ENCODE results near the gene PPP6R3.
A peak's percentile ranks its signal among the peaks of the same experiment; 100 is the strongest.

The PPP6R3 gene

GRCh38 chr11:68581439-68581838, 120.9 kb downstream of the PPP6R3 start:
- no peak for DNase-seq (ENCODE audit: low read depth, low spot score)
- ChIA-PET CTCF (no interaction called here), POLR2A (no interaction called here)
- TF ChIP-seq, protein P1, sequence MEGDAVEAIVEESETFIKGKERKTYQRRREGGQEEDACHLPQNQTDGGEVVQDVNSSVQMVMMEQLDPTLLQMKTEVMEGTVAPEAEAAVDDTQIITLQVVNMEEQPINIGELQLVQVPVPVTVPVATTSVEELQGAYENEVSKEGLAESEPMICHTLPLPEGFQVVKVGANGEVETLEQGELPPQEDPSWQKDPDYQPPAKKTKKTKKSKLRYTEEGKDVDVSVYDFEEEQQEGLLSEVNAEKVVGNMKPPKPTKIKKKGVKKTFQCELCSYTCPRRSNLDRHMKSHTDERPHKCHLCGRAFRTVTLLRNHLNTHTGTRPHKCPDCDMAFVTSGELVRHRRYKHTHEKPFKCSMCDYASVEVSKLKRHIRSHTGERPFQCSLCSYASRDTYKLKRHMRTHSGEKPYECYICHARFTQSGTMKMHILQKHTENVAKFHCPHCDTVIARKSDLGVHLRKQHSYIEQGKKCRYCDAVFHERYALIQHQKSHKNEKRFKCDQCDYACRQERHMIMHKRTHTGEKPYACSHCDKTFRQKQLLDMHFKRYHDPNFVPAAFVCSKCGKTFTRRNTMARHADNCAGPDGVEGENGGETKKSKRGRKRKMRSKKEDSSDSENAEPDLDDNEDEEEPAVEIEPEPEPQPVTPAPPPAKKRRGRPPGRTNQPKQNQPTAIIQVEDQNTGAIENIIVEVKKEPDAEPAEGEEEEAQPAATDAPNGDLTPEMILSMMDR (IDR thresholded peaks at IDR 0.05; ENCODE audit: insufficient read depth, low read length, missing control alignments): no peak
- H3K4me3 ChIP-seq (ENCODE audit: low read depth, low read length): no peak overlapping the region

GRCh38 chr11:68581901-68582300, 121.3 kb downstream of the PPP6R3 start:
- TF ChIP-seq, protein P1 (IDR thresholded peaks at IDR 0.05; ENCODE audit: insufficient read depth, low read length, missing control alignments): no peak
- CTCF ChIA-PET: interaction anchor here (3.4 kb wide), 1 partner anchor 12 kb away, joined by 22 read pairs; no protein-coding TSS in a partner anchor
- DNase-seq (ENCODE audit: low read depth, low spot score): no peak
- POLR2A ChIA-PET: no interaction called here
- no peak overlapping the region for H3K4me3 ChIP-seq (ENCODE audit: low read depth, low read length)

DNA sequence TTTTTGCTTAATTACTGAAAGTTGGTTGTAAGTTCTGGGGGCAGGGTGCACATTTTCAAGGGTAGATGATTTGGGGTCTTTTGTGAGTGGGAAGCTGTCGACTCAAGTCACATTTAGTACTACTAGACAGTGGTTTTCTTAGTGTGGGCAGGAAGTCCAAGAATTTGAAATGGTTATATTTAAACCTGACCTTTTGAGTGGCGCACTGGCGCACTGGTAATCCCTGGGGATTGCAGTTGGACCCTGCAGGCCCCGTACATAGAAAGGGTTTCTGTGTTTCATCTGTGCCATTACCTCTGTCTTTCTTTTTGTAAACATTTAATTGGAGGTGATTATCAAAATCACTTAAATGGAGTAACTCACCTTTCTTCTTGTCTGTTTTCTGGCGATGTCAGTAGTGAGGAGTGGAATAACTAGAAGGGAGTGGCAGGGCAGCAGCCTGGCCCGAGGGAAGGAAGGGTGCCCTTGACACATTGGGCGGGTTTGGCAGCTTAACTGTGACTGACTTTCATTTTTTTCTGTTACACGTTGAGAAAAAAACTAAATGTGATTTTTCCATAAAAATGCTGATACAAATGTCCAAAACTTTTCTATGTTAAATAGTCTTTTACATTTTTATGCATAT, 122.0 kb downstream of the PPP6R3 start:
- TF ChIP-seq, protein P1 (IDR thresholded peaks at IDR 0.05; ENCODE audit: insufficient read depth, low read length, missing control alignments): no peak
- POLR2A ChIA-PET: no interaction called here
- DNase-seq (ENCODE audit: low read depth, low spot score): no peak
- H3K4me3 ChIP-seq (ENCODE audit: low read depth, low read length): no peak overlapping the region
- CTCF ChIA-PET: interaction anchor here (3.4 kb wide), 1 partner anchor 13 kb away, joined by 22 read pairs; no protein-coding TSS in a partner anchor

GRCh38 chr11:68583041-68583446, 122.5 kb downstream of the PPP6R3 start:
- ChIA-PET CTCF (interaction anchor here (1.7 to 3.4 kb wide), 4 partner anchors 9 to 15 kb away, joined by 6 to 22 read pairs (median 14); no protein-coding TSS in a partner anchor), POLR2A (no interaction called here)
- peak; percentile 28 for DNase-seq (ENCODE audit: low read depth, low spot score)
- no peak overlapping the region for H3K4me3 ChIP-seq (ENCODE audit: low read depth, low read length)
- TF ChIP-seq, protein P1 (IDR thresholded peaks at IDR 0.05; ENCODE audit: insufficient read depth, low read length, missing control alignments): no peak

DNA sequence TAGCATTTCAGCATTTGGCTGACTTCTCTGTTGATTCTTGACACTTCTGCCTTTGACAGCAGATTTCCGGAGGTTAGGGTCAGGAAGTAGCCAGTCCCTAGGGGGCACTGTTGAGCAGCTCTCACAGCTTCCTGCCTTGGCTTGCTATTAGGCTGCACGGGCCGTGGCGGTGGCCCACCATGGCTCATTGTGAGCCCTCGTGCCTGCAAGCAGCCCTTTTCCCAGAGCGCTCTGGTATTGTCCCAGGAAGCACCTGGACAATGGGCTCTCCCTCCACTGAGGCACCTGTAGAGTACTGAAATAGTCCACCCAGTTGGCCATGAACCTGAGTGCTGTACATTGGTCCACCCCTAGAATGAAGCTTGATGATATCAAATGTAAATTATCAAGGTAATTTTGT, 123.5 kb downstream of the PPP6R3 start:
- no peak overlapping the region for H3K4me3 ChIP-seq (ENCODE audit: low read depth, low read length)
- ChIA-PET CTCF (interaction anchor here (0.8 to 3.4 kb wide), 9 partner anchors 8 to 307 kb away, joined by 3 to 22 read pairs (median 3); no protein-coding TSS in a partner anchor), POLR2A (interaction anchor here (0.6 kb wide), 1 partner anchor 72 kb away, joined by 3 read pairs; no protein-coding TSS in a partner anchor)
- TF ChIP-seq, protein P1 (IDR thresholded peaks at IDR 0.05; ENCODE audit: insufficient read depth, low read length, missing control alignments): peak; percentile 32
- DNase-seq (ENCODE audit: low read depth, low spot score): no peak

DNA sequence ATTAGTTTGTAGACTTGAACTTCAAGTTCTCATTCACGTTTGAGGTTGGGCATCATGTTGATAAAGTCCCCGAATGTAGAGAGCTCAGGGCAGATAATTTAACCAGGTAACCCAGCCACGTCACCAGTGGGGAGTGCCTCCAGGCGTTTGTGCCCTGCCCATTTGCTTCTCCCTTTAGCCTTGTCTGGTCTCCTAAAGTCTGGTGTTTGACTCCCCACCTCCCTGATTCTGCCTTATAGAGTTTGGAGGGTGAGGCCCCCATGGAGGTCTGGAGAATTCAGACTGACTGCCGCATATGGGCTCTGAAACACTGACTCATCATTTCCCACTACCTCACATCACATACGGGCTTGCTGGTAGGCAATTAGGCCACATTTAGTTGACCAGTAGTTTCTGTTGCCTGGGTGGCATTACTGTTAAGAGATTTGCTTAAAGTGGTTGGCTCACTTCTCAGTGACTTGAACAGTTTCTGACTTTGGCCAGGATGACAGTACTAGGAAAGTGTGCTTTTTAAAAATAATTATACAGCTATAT, 124.5 kb downstream of the PPP6R3 start:
- no peak overlapping the region for H3K4me3 ChIP-seq (ENCODE audit: low read depth, low read length)
- CTCF ChIA-PET: interaction anchor here (0.7 to 3.4 kb wide), 5 partner anchors 11 to 39 kb away, joined by 3 to 22 read pairs (median 3); no protein-coding TSS in a partner anchor
- TF ChIP-seq, protein P1 (IDR thresholded peaks at IDR 0.05; ENCODE audit: insufficient read depth, low read length, missing control alignments): no peak
- no peak for DNase-seq (ENCODE audit: low read depth, low spot score)
- POLR2A ChIA-PET: no interaction called here
